HG03442 (cell line): ENCODE results near the gene TMPRSS6.

Experiments
- ATAC-seq: cut with Tn5 transposase; IDR thresholded peaks from one replicate; pipeline ENCODE4 v1.9.1; 2021; ENCODE audit warnings: mild to moderate bottlenecking, moderate library complexity; ENCODE audit not compliant: unreplicated experiment

TMPRSS6 gene

DNA sequence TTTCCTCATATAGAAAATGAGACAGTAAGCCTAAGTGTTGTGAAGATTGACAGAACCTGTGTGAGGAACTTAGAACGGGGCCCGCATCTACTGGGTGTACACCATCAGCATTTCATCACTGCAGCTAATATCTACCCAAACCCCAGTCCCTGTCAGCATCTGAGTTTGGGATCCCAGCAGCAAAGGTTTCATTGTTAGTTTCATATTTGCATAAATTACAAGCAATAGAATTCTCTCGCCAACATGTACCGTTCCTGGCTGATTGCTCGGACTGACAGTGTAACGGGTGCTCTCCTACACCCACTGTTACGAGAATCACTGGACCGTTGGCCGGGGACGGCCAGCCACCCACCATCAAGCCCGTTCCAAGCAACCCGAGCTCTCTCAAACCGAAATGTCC is 10.4 kb upstream of the TMPRSS6 start:
- ATAC-seq: no peak

DNA sequence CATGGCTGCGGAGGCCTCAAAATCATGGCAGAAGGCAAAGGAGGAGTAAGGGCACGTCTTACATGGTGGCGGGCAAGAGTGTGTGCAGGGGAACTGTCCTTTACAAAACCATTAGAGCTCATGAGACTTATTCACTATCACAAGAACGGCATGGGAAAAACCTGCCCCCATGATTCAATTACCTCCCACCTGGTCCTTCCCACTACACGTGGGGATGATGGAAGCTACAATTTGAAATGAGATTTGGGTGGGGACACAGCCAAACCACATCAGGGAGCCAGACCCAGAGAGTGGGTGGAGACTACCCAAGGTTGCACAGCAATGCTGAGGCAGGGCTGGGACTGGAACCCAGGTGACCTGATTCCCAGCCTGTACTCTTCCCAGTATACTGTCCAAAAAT is 8.6 kb upstream of the TMPRSS6 start:
- no peak for ATAC-seq

DNA sequence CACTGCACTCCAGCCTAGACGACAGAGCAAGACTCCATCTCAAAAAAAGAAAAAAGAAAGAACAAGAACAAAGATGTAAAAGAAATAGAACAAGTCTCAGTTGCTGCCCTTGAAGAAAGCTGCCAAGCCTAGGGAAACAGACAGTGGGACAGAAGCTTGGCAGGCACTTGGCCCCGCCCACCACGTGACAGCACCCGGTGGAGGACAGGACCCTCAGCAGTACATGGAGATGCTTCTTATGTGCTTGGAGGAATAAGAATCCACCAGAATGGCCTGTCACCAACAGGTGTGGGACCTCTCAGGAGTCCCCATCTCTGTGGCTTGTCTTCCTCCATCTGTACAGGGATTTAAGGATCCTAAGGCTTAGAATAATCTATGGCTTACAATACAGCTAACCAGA is 7.6 kb upstream of the TMPRSS6 start:
- ATAC-seq: no peak

DNA sequence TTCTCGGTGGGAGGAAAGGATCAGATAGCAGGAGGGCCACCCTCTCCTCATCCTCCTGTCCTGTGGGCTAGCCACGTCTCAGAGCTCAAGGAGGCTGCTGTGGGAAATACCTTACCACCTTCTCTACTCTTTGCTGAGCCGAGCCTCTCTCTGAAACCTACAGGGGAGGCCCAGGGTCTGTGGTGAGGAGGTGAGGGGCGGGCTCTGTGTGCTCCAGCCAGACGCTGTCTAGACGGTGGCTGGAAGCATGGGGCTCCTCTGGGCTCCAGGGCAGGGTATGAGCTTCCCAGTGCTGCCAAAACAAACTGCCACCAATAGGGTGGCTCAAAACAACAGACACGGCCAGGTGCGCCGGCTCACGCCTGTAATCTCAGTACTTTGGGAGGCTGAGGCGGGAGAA is 5.5 kb upstream of the TMPRSS6 start:
- ATAC-seq: no peak

DNA sequence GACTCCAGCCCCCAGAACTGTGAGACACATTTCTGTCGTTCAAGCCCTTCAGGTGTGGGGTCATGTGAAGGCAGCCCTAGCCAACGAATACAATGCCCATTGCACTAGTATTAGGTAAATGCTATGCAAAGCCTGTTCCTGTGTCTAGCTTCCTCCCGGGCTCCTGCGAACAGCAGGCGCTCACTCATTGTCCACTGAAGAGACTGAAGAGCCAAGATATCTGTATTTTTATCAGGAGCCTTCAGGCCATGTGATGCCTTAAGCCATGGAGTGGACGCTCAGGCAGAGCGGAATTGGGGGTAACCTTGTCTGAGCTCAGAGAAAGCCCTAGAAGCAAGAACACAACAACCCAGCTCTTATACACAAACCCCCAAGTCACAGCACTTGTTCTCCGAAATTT is 4.2 kb upstream of the TMPRSS6 start:
- ATAC-seq: no peak

DNA sequence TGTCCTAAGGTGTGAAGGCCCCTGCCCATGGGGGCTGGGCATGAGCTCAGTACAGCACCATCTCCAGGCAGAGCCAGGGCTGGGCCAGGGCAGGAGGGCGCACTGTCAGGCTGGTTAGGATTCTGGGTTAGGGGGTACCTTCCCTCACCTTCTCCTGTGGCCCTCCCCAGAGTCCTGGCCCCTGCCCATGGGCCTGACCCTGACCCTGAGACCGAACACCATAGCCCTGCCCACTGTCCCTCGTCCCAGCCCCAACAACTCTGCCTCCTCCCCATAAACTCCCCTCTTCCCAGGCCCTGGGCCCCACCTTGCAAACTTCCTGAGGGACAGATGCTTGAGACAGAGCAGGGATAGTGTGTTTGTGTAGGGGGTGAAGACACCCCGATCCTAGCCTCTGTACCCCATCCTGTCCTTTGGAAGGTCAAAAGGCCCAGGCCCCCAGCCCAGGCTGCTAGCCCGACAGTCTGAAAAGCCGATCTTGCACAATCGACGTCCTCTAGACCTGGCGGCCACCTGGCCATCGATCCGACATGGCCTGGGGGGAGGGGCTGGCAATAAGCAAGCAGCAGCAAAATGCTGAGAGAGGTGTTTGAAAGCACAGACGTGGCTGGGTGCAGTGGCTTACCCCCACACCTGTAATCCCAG is 2.7 kb upstream of the TMPRSS6 start:
- no peak for ATAC-seq

DNA sequence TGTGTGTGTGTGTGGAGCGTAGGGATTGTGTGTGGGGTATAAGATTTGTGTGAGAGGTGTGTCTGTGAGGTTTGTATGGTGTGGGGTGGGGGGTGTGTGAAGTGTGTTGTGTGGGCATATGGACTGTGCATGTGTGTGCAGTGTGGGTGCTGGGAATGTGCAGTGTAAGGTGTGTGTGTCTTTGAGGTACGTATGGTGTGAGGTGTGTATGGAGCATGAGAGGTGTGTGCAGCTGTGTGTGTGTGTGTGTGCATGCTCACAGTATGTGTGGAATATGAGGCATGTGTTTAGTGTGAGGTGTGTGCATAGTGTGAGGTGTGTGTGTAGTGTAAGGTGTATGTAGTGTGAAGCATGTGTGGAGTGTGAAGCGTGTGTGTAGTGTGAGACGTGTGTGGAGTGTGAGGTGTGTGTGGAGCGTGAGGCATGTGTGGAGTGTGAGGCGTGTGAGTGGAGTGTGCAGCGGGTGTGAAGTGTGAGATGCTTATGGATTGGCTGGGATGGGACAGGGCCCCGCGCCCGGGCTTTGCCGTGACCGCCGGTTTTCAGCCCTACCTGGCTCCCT is 1.7 kb upstream of the TMPRSS6 start:
- no peak for ATAC-seq

DNA sequence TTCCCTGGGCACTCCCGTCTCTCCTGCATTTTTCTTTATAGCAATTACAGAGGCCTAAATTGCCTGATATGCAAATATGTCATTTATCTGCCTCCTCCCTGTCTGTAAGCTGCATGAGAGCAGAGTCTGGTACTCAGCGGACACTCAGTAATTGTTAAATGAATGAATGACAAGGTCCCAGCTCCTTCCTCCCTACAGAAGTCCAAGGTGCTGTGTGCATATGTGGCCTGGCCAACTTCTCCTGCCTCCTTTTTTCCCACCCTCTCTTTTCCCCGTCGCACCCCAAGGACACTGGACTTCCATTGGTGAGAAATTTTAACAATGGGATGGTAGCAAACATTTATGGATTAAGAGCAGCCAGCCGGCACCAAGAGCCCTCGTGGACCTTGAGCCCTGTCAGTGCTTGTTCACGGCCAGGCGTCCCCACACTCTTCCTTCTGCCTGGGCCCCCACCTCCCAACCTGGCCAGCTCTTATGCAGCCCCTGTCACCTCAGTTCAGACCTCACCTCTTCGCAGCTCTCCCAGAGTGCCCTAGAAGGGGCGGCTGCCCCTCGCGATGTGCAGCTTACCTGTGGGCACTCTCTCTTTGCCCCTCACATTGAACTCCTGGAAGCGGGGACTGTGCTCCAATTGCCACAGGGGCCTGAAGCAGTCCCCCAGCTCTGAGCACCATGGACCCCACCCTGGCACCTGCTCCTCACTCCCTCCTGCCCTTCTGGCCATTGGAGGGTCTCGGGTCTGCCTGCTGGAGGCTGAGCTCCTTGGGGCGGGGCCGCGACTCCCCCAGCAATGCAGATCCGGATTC is 1.5 kb downstream of the TMPRSS6 start:
- no peak for ATAC-seq

DNA sequence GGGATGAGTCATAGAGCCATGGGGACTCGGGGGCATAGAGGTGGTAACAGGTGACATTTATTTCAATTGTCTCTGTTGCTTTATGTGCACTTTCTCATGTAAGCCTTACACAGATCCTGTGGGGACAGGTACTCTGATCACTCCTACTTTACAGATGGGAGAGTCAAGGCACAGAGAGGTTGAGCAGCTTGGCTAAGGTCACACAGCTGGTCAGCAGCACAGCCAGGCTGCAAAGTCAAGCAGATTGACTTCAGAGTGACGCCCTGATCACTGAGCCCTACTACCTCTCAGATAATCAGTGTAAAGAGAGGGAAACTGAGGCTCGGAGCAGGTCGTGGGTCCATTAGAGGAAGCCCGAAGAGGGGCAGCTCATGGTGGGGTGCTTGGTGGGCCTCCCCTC is 3.5 kb downstream of the TMPRSS6 start:
- ATAC-seq: no peak

DNA sequence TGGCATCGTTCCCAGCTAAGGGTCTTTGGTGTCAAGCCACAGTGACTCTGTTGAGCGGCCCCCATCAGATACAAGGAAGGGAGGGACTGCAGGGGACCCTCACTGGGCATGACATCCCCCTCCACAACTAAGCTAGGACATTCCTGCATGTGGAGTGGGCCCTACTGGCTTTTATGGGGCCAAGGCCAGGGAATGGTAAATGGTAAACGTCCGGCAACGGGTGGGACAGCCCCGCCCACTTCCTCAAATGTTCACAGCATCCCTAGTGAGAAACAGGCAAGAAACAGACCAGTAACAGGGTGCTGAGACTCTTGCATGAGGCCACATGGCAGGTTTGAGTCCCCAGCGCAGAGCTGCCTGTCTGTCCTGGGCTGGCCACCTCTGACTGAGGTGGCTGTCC is 4.4 kb downstream of the TMPRSS6 start:
- ATAC-seq: no peak

DNA sequence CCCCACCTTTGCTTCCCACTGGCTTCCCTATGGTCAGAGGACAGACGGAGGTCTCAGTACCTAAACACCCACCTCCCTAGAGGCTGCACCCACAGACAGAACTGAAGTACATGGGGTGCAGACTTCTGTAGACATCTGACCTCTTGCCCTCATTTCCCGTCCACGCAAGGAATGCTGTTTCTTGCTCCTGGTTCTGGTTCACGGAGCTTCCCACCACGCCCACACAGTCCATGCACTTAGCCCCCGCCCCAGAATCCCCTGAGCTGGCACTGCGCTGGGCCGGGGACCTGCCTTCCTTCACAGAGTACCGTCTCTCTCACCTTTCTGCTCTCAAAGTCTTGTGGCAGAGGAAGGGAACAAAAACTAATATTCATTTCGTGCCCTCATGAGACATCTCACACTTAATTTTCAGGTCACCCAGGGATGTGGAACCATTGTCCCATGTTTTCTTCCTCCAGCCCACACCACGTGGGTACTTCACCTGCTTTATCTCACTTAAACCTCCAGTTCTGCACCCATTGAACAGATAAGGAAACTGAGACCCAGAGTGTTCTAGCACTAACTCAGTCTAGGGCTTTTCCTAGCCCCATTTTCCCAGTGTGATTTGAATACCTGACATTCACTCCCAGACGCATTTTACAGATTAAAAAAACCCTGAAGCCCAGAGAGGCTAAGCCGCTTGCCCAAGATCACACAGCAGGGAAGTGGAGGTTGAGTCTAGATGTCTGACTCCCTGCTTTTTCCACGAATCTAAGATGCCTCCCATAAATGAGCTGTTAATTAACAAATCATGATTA is 5.7 kb downstream of the TMPRSS6 start:
- ATAC-seq: no peak

DNA sequence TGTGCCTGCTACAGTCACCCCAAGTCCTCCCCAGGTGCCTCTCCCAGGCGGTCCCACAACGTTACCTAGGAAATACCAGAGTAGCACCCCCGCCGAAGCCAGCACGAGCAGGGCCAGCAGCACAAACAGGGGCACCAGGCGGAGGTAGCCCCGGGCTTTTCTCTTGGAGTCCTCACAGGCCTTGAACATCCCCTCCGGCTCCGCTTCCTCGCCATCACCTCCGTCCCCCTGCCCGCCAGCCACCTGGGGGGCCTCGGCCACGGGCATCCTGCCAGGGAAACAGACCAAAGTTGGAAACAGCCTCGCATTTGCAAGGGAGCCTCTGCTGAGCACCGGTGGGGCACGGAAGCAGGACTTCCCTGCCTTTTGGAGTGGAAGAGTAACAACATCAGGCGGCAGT is 6.4 kb downstream of the TMPRSS6 start:
- ATAC-seq: no peak

DNA sequence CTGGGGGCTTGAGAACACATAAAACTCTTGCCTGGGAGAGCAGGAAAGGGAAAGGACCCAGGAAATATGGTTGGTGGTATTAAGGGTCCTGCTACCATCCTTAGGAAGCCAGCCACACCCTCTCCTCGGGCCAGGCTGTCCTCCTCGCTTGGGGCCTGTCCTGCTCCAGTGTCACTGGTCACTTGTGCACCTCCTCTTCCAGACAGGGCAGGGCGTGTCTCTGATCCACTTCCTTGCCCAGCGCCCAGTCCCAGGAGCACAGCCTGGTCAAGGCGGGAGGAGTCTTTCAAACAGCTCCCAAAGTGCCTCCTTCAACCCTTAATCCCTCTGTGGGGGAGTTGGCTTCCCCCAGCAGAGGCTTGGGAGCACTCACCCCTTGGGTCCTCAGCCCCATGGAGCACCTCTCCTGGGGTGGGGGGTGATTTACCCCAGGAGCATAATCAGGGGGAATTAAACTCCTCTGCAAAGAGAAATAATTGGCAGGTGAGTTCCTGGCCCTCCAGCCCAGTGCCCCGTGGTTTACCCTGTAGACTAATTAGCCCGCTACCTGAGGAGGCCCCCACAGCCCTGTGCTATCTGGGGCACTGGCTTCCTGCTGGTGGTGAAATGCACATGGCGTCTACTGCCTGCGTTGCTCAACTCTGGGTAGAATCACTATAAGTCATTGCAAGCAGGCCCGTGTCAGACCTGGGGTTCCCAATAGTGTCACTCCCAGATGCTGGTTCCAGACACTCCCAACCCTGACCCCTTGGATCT is 8.0 kb downstream of the TMPRSS6 start:
- no peak for ATAC-seq

DNA sequence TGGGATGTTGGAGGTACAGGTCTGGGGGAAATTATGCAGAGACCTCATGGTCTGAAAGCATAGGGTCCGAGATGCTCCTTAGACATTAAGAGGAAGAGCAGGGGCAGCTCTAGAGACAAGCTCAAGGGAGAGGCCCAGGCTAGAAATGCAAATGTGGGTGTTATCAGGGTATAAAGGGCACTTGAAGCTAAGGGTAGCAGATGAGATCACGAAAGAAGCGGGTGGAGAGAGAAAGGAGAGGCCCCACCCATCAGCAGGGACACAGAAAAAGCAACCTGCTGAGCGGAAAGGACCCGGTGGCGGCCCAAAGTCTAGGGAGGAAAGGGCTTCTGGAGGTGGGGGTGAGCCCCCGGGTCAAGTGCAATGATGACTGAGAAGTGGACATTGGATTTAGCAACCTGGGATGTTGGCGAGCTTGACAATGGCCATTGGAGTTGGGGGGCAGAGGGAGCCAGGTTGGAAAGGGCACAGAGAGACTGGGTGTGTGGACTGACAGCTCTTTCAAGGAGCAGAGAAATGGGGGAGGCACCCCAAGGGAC is 8.9 kb downstream of the TMPRSS6 start:
- no peak for ATAC-seq

DNA sequence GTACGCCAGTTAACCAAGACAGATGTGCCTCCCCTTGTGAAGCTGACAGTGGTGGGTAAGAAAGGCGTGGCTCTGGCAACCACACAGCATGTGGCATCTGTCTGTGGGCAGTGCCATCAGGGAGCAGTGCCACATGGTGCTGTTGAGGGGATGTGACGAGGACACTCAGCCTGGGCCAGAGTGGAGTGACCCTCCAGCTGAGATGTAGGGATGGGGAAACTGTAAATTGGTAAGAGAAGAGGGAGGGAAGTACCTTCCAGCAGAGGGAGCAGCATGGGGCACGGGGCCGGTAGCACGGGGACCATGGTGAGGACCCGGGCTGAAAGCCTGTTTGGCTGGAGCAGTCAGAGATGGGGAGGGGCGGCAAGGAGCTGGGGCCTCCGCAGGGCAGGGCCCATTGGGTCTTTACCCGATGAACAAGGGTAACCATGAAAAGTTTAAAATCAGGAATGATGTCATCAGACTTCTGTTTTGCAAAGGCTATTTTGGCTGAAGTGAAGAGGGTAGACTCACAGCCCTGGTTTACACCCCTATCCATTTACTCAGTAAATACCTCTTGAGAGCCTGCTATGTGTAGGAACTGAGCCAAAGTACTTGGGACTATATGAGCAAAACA is 10.4 kb downstream of the TMPRSS6 start:
- ATAC-seq: no peak

DNA sequence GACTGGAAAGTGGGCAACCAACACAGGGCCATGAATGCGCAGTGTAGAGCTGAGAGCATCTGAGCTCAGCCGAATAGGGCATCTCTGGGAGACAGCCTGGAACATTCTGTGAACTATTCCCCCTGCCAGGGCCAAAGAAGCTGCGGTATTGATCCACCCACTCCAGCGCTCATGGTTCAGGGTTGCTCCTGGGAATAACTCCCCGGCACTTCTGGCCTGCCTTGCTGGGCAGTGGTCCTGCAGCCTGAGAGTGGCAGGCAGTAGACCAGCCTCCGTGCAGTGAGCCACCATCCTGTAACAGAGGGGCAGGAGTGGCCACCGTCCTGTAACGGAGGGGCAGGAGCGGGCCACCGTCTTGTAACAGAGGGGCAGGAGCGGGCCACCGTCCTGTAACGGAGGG is 12.2 kb downstream of the TMPRSS6 start:
- ATAC-seq: no peak

DNA sequence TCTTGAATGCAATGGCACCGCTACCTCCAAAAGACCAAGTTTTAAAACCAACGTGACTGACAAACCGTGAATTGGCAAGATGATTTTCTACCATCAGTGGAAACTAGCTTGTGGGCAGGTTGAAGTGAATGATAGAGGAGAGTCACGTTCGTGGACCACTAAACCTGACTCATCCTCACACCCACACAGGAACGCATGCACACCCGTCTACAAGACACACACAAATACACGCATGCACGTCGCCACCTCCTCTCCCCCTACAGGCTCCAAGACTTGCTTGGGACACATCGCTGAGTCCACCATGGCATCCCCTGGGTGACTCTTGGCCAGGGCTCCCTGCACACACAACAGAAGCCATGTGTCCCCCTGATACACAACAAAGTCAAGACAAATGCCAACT is 14.4 kb downstream of the TMPRSS6 start:
- no peak for ATAC-seq

DNA sequence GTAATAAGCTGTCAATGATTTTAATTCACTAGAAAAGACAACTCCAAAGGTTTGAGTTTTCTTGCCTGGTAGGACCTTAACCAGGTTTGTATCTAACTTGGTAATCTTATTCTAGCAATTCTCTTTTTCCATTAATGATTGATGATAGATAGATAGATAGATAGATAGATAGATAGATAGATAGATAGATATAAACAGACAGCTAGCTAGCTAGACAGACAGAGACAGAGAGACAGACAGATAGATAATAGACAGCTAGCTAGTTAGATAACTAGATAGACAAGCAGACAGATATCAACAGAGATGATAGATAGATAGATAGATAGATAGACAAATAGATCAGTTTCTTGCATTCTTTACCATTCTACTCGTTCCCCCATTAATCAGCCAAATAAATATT is 15.3 kb downstream of the TMPRSS6 start:
- no peak for ATAC-seq

DNA sequence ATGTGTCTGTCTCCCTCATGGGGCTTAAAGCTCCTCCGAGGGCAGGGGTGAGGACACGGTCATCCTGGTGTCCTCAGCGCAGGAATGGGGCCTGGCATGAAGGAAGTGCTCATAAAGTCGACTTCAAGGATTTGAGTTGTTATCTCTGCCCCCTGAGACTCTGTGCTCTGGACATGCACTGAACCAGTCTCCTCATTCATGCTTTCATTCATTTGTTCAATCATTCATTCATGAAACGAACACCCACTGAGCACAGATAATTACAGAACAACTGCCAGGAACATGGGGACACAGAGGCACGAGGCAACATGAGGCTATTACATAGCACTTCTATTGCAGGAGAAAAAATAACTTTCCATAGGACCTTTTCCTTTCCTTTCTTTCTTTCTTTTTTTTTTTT is 16.5 kb downstream of the TMPRSS6 start:
- ATAC-seq: no peak

DNA sequence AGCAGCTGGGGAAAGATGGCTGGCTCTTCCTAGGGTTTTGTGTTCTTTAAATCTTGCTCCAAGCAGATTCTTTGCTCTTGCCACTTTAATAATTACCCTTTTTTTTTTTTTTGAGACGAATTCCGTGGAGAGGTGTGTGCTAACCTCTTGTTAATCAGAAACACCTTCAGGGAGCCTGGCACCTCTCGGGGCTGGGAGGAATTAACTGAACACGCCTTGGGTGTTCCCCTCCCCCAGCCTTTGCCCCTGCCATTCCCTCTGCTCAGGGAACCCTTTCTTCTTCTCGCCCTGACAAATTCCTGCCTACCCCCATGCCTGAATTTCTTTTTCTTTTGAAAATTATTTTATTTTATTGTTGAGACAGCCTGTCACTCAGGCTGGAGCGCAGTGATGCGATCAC is 17.5 kb downstream of the TMPRSS6 start:
- ATAC-seq: no peak
